K562 (cell line): ENCODE results near the gene BRD3. TPM values are rescaled to one million over a fixed set of nuclear protein-coding genes. Genes with fewer than 3 reads are reported as not detected.

Experiments used
- ATF1 ChIP-seq, 2 experiments: fragments of 450-650 bp in 1 of 2; IDR thresholded peaks; 2 replicates each; pipeline ENCODE4 v1.6.1; 2016; ENCODE audit warnings: missing compliant biosample characterization in 1 of 2, missing genetic modification characterization in 1 of 2
- ATF7 ChIP-seq: fragments of 450-650 bp; IDR thresholded peaks from 2 replicates; pipeline ENCODE4 v1.7.1; 2014; ENCODE audit warnings: mild to moderate bottlenecking, moderate library complexity
- BDP1 ChIP-seq: IDR thresholded peaks from 3 replicates; pipeline ENCODE4 v1.6.1; 2011; ENCODE audit not compliant: insufficient read length, insufficient read depth
- BRCA1 ChIP-seq, 2 experiments: fragments of 450-650 bp in 1 of 2; sonication (generic) in 1 of 2; formaldehyde crosslinking in 1 of 2; IDR thresholded peaks; 2 replicates each; pipeline versions ENCODE4 v1.5.0 to v1.6.1; 2017 to 2020; ENCODE audit warnings: mild to moderate bottlenecking in 1 of 2, missing genetic modification reagents in 1 of 2
- CCNT2 ChIP-seq: IDR thresholded peaks from 2 replicates; pipeline ENCODE4 v1.6.1; 2011; ENCODE audit warnings: borderline replicate concordance, low read depth, mild to moderate bottlenecking, moderate library complexity, mixed read lengths, low read length; ENCODE audit not compliant: insufficient read length; ENCODE audit errors: extremely low read depth
- CLOCK ChIP-seq: fragments of 250-450 bp; sonication (Bioruptor Pico); IDR thresholded peaks from 2 replicates; pipeline ENCODE4 v1.4.0; 2020; ENCODE audit warnings: mild to moderate bottlenecking, moderate library complexity, borderline replicate concordance
- E2F4 ChIP-seq: sonication (generic); formaldehyde crosslinking; IDR thresholded peaks from 2 replicates; pipeline ENCODE4 v1.8.0; 2022; ENCODE audit warnings: mild to moderate bottlenecking, low read depth, missing genetic modification reagents
- FOXA3 ChIP-seq, 2 experiments: fragments of 450-650 bp in 1 of 2; sonication (generic) in 1 of 2; formaldehyde crosslinking; IDR thresholded peaks in 1 of 2; conservative IDR thresholded peaks in 1 of 2; 2 replicates each; pipeline versions ENCODE4 v1.4.0 to v1.8.0; 2020 to 2022; ENCODE audit warnings: mild to moderate bottlenecking in 2 of 2, missing genetic modification reagents in 1 of 2
- FOXK1 ChIP-seq: sonication (generic); formaldehyde crosslinking; IDR thresholded peaks from 2 replicates; pipeline ENCODE4 v1.8.0; 2022; ENCODE audit warnings: missing genetic modification reagents, mild to moderate bottlenecking, borderline replicate concordance
- GTF2A2 ChIP-seq: IDR thresholded peaks from 2 replicates; pipeline ENCODE4 v1.6.1; 2016; ENCODE audit warnings: mild to moderate bottlenecking, missing genetic modification characterization, missing compliant biosample characterization
- LEF1 ChIP-seq: fragments of 450-650 bp; IDR thresholded peaks from 2 replicates; pipeline ENCODE4 v1.6.1; 2016; ENCODE audit warnings: mild to moderate bottlenecking
- MBD2 ChIP-seq: sonication (generic); IDR thresholded peaks from 2 replicates; pipeline ENCODE4 v1.6.1; 2016; ENCODE audit warnings: low read depth, borderline replicate concordance
- PHB ChIP-seq: fragments of 250-450 bp; sonication (Bioruptor Pico); IDR thresholded peaks from 2 replicates; pipeline ENCODE4 v1.5.0; 2021
- RREB1 ChIP-seq: fragments of 250-450 bp; sonication (Bioruptor Pico); IDR thresholded peaks from 2 replicates; pipeline ENCODE4 v1.4.0; 2020
- SIN3A ChIP-seq, 2 experiments: fragments of 150-350 bp in 1 of 2; IDR thresholded peaks; 2 replicates each; pipeline ENCODE4 v1.6.1; 2011 to 2016; ENCODE audit warnings: borderline replicate concordance in 2 of 2, low read depth in 2 of 2, low read length in 2 of 2, mild to moderate bottlenecking in 2 of 2, moderate library complexity in 2 of 2; ENCODE audit not compliant: control insufficient read depth in 1 of 2
- TRIM28 ChIP-seq: fragments of 450-650 bp; IDR thresholded peaks from 2 replicates; pipeline ENCODE4 v1.6.1; 2017
- ZNF282 ChIP-seq: sonication (generic); formaldehyde crosslinking; IDR thresholded peaks from 2 replicates; pipeline ENCODE4 v1.8.1; 2023; ENCODE audit warnings: missing genetic modification reagents
- ZNF668 ChIP-seq: fragments of 250-450 bp; sonication (Bioruptor Pico); IDR thresholded peaks from 2 replicates; pipeline ENCODE4 v1.8.0; 2022; ENCODE audit warnings: mild to moderate bottlenecking, inconsistent platforms
- ZSCAN29 ChIP-seq: fragments of 450-650 bp; IDR thresholded peaks from 2 replicates; pipeline ENCODE4 v1.6.1; 2017
- polyA plus RNA-seq, 8 experiments: library from polyadenylated mRNA; depleted of rRNA in 4 of 8; stranded (reverse) in 5 of 8; unstranded in 3 of 8; fragments of >200 nt; fragmentation: Nextera tagmentation in 2 of 8; fragmentation: Illumina TruSeq in 1 of 8; extraction: Ambion mirVana in 2 of 8; extraction: Trizol in 1 of 8; gene quantifications; 2 replicates each; pipeline versions ENCODE4 v1.2.1 to v1.2.3, GENCODE V29; 2011 to 2014; ENCODE audit warnings: inconsistent platforms in 1 of 8, missing spikeins in 1 of 8
- total RNA-seq, 7 experiments: library from RNA; depleted of rRNA in 6 of 7; stranded (reverse); fragments of >200 nt in 6 of 7; fragmentation: Illumina TruSeq in 2 of 7; extraction: Trizol in 2 of 7; gene quantifications; 2 replicates each; pipeline versions ENCODE4 v1.2.1 to v1.2.3, GENCODE V29; 2011 to 2021; ENCODE audit warnings: low replicate concordance in 1 of 7

BRD3 gene
- total and polyA plus RNA-seq, 9 of the 15 experiments (the other 6 are each of a cell fraction or from before 2014, with no cell fraction given), result 0.82 to 37.1 (median 4.2) TPM

- TF ChIP-seq RREB1 (CRISPR knock-in tag) (no peak), FOXK1 (CRISPR knock-in tag) (no peak), MBD2 (no peak), ZSCAN29 (no peak), PHB (CRISPR knock-in tag) (no peak), FOXA3 (CRISPR knock-in tag; conservative IDR thresholded peaks at IDR 0.05 in 1 of 2, IDR thresholded peaks at IDR 0.05 in 1 of 2) (no peak), ATF7 (no peak), ZNF282 (CRISPR knock-in tag) (no peak), CLOCK (CRISPR knock-in tag) (no peak), CCNT2 (peak; percentile 85), SIN3A (IDR thresholded peaks at IDR 0.05; ENCODE audit: borderline replicate concordance in 2 of 2, control insufficient read depth in 1 of 2, low read depth in 2 of 2, low read length in 2 of 2) (peak; percentile 86 to 94; a peak in 3 of 4 replicates), ZNF668 (CRISPR knock-in tag) (no peak), BRCA1 (IDR thresholded peaks at IDR 0.05) (no peak), BRCA1 (CRISPR knock-in tag; IDR thresholded peaks at IDR 0.05) (no peak), BDP1 (no peak), ATF1 (CRISPR knock-in tag; IDR thresholded peaks at IDR 0.05) (no peak; the same call in 1 of the 2 replicates), ATF1 (tag; IDR thresholded peaks at IDR 0.05) (no peak), E2F4 (no peak), GTF2A2 (tag) (no peak), LEF1 (no peak), TRIM28 (no peak)
Observed at GRCh38 chr9:134024828-134025605, 42.8 kb downstream of the BRD3 start, which contains the start of gene BRD3OS (continued).
